Ishikawa (cell line): Measurements from ENCODE around the gene CCR6.

Source experiments
- CEBPB ChIP-seq: IDR thresholded peaks from 2 replicates; pipeline ENCODE4 v1.6.1; 2012
- CREB1 ChIP-seq: IDR thresholded peaks from 2 replicates; pipeline ENCODE4 v1.6.1; 2012; ENCODE audit warnings: low read depth
- EGR1 ChIP-seq: IDR thresholded peaks from 2 replicates; pipeline ENCODE4 v1.6.1; 2012
- EP300 ChIP-seq: IDR thresholded peaks from 2 replicates; pipeline ENCODE4 v1.6.1; 2012; ENCODE audit warnings: borderline replicate concordance
- FOXM1 ChIP-seq: IDR thresholded peaks from 2 replicates; pipeline ENCODE4 v1.6.1; 2012; ENCODE audit warnings: low read depth, borderline replicate concordance
- MAX ChIP-seq: IDR thresholded peaks from 2 replicates; pipeline ENCODE4 v1.6.1; 2012
- NFIC ChIP-seq: IDR thresholded peaks from 2 replicates; pipeline ENCODE4 v1.6.1; 2012
- RAD21 ChIP-seq: IDR thresholded peaks from 2 replicates; pipeline ENCODE4 v1.6.1; 2012; ENCODE audit warnings: low read depth
- REST ChIP-seq: IDR thresholded peaks from 2 replicates; pipeline ENCODE4 v1.6.1; 2012; ENCODE audit warnings: low read depth, mild to moderate bottlenecking
- TAF1 ChIP-seq: IDR thresholded peaks from 2 replicates; pipeline ENCODE4 v1.6.1; 2012; ENCODE audit warnings: low read depth, mild to moderate bottlenecking
- TCF12 ChIP-seq: IDR thresholded peaks from 2 replicates; pipeline ENCODE4 v1.6.1; 2012; ENCODE audit warnings: low read depth
- TEAD4 ChIP-seq: IDR thresholded peaks from 2 replicates; pipeline ENCODE4 v1.6.1; 2012
- USF1 ChIP-seq: IDR thresholded peaks from 2 replicates; pipeline ENCODE4 v1.6.1; 2012
- YY1 ChIP-seq: IDR thresholded peaks from 2 replicates; pipeline ENCODE4 v1.6.1; 2012; ENCODE audit warnings: low read depth
- ZBTB7A ChIP-seq: IDR thresholded peaks from 2 replicates; pipeline ENCODE4 v1.6.1; 2012; ENCODE audit warnings: low read depth

Gene CCR6

DNA sequence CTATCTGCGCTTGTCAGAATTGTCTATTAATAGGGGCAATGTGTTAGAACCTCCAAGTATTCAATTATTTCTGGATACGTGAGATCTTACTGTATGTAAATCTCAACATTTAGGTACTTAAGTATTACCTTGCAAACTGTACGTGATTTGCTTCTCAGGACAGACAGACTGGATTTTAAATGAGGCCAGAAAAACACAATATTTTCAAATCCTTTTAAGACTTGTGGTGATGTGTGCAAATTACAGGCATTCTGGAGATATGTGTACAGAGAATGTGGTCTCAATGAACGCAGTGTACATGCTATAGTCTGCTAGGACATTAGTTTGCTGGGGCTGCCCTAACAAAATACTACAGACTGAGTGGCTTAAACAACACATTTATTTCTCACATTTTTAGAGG, 16.9 kb downstream of the CCR6 start:
- TF ChIP-seq RAD21 (no peak), TEAD4 (no peak), FOXM1 (no peak), REST (no peak), TAF1 (no peak), YY1 (no peak), USF1 (no peak), EGR1 (no peak), MAX (no peak), TCF12 (no peak), CEBPB (no peak), NFIC (no peak), ZBTB7A (no peak), CREB1 (no peak), EP300 (no peak)

DNA sequence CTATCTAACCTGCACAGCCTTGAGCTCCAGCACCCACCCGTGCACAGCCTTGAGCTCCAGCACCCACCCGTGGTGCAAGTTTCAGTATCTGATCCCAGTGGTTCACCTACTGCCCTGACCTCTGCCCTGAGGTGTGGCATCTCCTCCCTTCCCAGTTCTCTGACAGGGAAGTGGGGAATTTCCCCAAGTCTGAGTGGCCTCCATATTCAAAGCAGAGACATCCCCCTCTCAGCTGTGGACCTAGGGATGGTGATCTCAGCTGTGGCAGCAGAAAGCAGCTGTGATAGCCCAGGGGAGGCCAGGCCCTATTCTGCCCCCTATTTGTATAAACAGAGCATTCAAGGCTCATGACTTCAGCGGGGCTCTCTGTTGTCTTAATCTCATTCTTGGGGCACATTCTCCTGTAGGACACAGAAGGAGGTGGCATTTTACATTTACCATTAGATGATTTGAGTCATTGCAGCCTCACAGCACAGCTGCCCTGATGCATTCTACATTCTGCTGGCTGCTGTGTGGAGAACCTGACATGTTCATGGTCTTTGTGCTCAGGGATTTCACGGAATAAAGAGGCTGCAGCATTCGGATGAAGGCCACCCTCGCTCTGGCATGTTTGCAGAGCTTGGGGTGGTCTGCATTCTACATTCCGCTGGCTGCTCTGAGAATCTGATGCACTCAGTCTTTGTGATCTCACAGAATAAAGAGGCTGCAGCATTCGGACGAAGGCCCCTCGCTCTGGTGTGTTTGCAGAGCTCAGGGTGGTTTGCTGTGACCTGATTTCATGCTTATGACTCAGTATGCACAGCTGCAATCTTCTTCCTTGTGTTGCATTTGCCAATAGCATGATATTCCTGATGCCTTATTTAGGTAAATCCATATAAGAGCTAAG, 17.9 kb downstream of the CCR6 start:
- TF ChIP-seq YY1 (no peak), REST (no peak), NFIC (no peak), USF1 (no peak), CEBPB (no peak), TAF1 (no peak), EGR1 (no peak)

DNA sequence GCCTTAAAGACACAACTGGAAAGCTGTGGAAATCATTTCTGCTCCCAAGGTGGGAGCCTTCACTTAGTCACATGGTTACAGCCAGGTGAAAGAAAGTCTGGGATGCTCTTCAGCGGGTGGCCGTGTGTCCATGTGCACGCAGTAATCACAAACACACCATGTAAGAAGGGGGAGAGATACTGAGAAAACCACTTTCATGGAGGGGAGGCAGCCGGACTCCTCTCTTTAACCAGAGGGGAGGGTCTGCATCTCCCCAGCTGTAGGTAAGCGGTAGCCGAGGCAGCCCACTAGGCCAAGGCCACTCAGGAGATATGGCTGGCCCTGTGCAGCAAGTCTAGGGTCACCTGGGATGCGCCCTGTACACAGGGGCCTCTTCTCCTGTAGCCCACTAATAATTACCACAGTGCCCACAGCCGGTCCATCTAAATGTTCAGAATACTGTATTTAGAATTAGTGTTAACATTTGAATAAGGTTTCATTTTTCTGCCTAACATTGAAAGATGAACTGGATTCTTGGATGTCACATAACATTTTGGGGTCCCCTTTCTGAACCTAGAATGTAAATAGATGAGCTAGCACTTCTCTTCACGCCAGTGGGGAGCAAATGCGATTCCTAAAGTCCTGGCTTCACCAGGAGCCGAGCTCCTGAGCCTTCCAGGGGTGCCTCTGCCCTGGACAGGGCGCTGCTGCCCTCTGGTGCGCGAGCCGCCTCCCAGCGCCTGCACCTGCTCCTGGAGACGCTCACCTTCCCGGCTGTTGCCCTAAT, 19.0 kb downstream of the CCR6 start:
- no peak for TF ChIP-seq EGR1
- TF ChIP-seq RAD21, result peak; percentile 85

DNA sequence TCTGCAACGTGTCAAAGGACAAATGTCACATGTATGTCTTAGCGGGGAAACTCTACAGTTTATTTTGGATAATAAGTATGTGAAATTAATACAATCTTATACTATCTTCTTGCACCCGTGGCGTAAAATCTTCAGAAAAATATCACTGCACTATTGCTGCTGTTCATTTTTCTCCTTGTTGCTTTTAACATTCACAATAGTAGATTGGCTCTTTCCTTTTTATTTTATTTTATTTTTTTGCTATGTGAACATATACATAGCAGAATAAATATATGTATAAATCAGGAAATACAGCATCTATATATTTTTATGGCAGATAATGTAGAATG, 19.5 kb downstream of the CCR6 start:
- TF ChIP-seq FOXM1, result no peak
- no peak for TF ChIP-seq MAX
- no peak for TF ChIP-seq USF1
- TF ChIP-seq TEAD4, result no peak
- TF ChIP-seq TCF12, result no peak
- no peak for TF ChIP-seq NFIC
- no peak for TF ChIP-seq EP300
- no peak for TF ChIP-seq ZBTB7A
- TF ChIP-seq YY1, result no peak
- no peak for TF ChIP-seq CEBPB
- no peak for TF ChIP-seq REST
- TF ChIP-seq RAD21, result no peak
- no peak for TF ChIP-seq CREB1
